Mucosa of stomach (tissue), 1 donor: ENCODE measurements around the gene ZNF655.
A peak's percentile ranks its signal among the peaks of the same experiment; 100 is the strongest.

Source experiments
- H3K27me3 ChIP-seq: one replicate; pipeline ENCODE4 v1.7.0; 2013; ENCODE audit warnings: mild to moderate bottlenecking, low read length; ENCODE audit not compliant: control insufficient read depth, insufficient read depth
- H3K36me3 ChIP-seq: one replicate; pipeline ENCODE4 v1.7.0; 2013; ENCODE audit warnings: low read length; ENCODE audit not compliant: control insufficient read depth, insufficient read depth
- H3K4me1 ChIP-seq: one replicate; pipeline ENCODE4 v1.7.0; 2013; ENCODE audit warnings: mild to moderate bottlenecking, low read length; ENCODE audit not compliant: control insufficient read depth, insufficient read depth
- H3K4me3 ChIP-seq: one replicate; pipeline ENCODE4 v1.7.0; 2013; ENCODE audit warnings: low read length
- H3K9ac ChIP-seq: one replicate; pipeline ENCODE4 v1.7.0; 2013; ENCODE audit warnings: mild to moderate bottlenecking, low read length, moderate library complexity
- H3K9me3 ChIP-seq: one replicate; pipeline ENCODE4 v1.7.0; 2013; ENCODE audit warnings: mild to moderate bottlenecking, low read length, moderate library complexity; ENCODE audit not compliant: control insufficient read depth
- donor health status: Pancreatic carcinoma.

ZNF655 gene

DNA sequence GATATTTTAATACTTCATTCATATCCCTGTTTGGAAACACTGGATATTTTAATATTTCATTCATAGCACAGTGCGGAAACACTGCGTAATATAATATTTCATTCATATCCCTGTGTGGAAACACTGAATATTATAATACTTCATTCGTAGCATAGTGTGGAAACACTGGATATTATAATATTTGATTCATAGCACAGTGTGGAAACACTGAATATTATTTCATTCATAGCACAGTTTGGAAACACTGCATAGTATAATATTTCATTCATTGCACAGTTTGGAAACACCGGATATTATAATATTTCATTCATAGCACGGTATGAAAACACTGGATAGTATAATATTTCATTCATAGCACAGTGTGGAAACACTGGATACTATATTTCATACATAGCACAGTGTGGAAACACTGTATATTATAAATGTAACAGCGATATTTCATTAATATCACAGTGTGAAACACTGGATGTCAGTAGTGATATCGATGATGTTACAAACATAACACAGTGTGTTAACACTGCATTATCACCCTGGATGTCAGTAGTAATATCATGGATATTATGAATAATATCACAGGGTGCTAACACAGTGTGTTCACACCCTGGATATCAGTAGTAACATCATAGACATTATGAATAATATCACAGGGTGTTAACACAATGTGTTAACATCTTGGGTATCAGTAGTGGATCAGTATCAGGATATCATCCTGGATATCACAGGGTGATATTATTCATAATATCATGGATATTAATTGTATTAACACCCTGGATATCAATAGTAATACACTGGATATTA is 36.7 kb downstream of the ZNF655 start:
- H3K36me3 ChIP-seq = no peaks in the 10 kb centered on the region
- H3K4me1 ChIP-seq = no peaks in the 10 kb centered on the region
- H3K27me3 ChIP-seq = peaks cover 10% of the 10 kb centered on the region
- H3K9ac ChIP-seq = no peak overlapping the region
- no peak overlapping the region for H3K4me3 ChIP-seq
- no peaks in the 10 kb centered on the region for H3K9me3 ChIP-seq

DNA sequence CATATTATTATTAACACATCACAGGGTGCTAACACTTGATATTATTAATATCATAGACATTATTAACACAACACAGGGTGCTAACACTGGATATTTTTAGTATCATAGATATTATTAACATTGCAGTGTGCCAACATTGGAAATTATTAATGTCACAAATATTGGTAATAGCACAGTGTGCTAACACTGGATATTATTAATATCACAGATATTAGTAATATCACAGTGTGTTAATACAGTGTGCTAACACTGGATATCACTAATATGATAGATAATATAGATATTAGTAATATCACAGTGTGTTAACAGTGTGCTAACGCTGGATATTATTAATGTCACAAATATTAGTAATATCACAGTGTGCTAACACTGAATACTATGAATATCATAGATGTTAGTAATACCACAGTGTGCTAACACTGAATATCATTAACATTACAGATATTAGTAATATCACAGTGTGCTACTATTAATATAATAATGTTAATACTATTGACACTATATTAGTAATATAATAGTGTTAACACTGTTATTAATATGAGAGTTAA is 38.0 kb downstream of the ZNF655 start:
- no peaks in the 10 kb centered on the region for H3K9me3 ChIP-seq
- peaks cover 10% of the 10 kb centered on the region for H3K27me3 ChIP-seq
- H3K4me3 ChIP-seq = no peak overlapping the region
- H3K4me1 ChIP-seq = no peaks in the 10 kb centered on the region
- H3K9ac ChIP-seq = no peak overlapping the region
- no peaks in the 10 kb centered on the region for H3K36me3 ChIP-seq

DNA sequence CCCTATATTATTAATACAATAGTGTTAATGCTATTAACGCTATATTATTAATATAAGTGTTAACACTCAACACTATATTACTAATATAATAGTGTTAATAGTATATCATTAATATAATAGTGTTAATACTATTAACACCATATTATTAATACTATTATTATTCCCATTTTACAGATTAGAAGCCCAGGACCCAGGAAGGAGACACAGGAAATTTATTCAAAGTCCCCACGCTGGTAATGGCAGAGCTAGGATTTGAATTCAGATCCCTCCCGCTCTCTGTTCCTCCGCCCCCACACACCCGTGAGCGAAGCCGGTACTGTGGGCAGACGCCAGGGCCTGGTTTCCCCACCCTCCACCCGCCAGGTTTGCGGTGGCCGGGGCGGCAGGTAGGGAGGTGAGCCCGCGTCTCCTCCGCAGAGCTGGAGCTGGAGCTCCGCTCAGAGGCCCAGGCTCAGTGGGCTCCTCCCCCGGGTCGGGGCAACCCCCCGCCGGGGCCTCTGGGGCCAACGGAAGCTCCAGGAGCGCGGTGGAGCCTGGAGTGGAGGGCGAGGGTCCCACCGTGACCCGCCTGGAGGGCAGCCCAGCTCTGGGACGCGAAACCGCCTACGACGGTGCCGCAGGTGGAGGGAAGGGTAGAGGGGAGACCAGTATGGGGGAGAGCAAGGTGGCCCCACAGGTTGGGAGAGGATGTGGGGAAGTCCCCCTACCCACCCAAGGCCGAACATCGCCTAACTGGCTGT is 39.5 kb downstream of the ZNF655 start, which contains the start of gene TMEM225B:
TSS of gene TMEM225B (plus strand) at position 506 of the 740 bp plus-strand sequence. CDS start 6,122 bp downstream, outside the sequence.
- Histone ChIP-seq H3K9ac (no peak within 1 kb of the TSS), H3K4me3 (no peak within 1 kb of the TSS), H3K4me1 (no peaks in the 10 kb centered on the region), H3K9me3 (no peaks in the 10 kb centered on the region), H3K27me3 (peaks cover 10% of the 10 kb centered on the region), H3K36me3 (no peaks in the 10 kb centered on the region)

DNA sequence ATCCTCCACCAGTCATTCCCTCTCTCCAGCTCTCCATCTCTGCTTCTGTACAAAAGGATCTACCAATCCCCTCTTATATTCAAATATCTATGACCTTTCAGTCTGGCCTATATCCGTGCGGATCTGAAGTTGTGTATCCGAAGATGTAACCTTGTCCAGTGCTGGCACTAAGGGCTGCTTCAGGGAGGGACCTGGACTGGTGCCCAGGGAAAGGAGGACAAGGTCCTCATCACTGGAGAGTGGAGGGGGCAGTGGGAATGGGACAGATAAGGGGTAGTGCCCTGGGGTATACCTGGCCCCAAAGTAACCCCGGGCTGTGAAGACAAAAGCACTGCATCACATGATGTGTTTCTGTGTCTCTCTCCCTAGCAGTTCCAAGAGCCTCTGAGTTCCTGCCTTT is 41.4 kb downstream of the ZNF655 start:
- no peaks in the 10 kb centered on the region for H3K4me1 ChIP-seq

DNA sequence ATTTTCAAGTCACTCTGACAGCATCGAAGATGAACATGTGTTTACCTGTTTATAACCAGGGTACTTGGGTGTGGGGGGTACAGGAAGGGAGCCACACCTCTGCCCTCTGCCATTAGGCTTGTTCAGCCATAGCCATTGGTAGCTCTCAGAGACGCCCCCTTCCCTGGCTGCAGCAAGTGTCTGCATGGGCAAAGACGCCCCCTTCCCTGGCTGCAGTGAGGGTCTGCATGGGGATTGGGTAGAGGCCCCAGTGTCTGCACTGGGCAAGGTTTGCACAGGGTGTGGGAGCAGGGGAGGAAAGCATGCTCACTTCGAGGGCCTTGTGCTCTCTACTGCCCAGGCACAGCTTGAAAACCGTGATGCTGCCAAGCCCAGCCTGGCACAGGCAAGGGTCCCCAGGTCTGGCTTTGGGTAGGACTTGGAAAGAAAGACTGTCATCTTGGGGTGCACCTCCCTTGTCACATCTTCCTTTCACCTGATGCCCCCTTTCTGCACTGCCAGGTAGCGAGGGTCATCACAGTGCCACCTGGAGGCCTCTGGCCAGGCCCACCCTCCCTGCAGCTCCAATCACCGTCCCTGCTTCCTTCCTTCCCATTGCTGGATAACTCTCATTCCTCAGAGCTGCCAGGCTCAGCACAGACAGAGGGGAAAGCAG is 43.3 kb downstream of the ZNF655 start:
- H3K9ac ChIP-seq = no peak overlapping the region
- H3K4me3 ChIP-seq = no peak overlapping the region
- H3K36me3 ChIP-seq = no peaks in the 10 kb centered on the region
- H3K27me3 ChIP-seq = peaks cover 10% of the 10 kb centered on the region
- no peaks in the 10 kb centered on the region for H3K9me3 ChIP-seq
- H3K4me1 ChIP-seq = no peaks in the 10 kb centered on the region

More for the DNA sequence above, 41.4 kb downstream of the ZNF655 start:
- no peak overlapping the region for H3K9ac ChIP-seq
- H3K4me3 ChIP-seq = no peak overlapping the region
- H3K27me3 ChIP-seq = peaks cover 10% of the 10 kb centered on the region
- no peaks in the 10 kb centered on the region for H3K9me3 ChIP-seq
- no peaks in the 10 kb centered on the region for H3K36me3 ChIP-seq

DNA sequence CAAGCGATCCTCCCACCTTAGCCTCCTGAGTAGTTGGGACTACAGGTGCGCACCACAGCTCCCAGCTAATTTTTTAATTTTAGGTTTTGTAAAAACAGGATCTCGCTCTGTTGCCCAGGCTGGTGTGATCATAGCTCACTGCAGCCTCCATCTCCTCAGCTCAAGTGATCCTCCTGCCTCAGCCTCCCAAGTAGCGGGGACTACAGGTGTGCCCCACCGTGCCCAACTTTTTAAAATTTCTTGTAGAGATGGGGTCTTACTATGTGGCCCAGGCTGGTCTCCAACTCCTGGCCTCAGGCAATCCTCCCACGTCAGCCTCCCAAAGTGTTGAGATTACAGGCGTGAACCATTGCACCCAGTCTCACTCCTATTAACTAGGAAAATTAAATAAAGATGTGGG is 47.1 kb downstream of the ZNF655 start:
- no peaks in the 10 kb centered on the region for H3K4me1 ChIP-seq
- no peaks in the 10 kb centered on the region for H3K36me3 ChIP-seq
- no peak overlapping the region for H3K4me3 ChIP-seq
- no peak overlapping the region for H3K9ac ChIP-seq
- no peaks in the 10 kb centered on the region for H3K9me3 ChIP-seq
- H3K27me3 ChIP-seq = peaks cover 2% of the 10 kb centered on the region

DNA sequence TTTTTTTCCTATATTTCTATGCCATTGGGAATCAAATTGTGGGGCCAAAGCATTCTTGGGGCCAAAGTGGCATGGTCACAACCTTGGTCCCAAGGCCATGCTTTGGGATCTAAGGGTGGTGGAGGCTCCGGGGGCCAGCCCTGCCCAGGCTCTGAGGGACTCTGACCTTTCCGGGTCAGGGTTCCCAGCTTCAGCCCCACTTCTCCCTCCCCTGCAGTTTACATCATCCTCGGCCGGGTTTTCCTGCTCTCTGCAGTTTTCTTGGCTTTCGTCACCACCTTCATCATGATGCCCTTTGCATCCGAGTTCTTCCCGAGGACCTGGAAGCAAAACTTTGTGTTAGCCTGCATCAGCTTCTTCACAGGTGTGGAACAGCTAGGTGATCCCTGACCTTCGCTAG is 48.1 kb downstream of the ZNF655 start:
- no peaks in the 10 kb centered on the region for H3K4me1 ChIP-seq
- no peaks in the 10 kb centered on the region for H3K9me3 ChIP-seq

DNA sequence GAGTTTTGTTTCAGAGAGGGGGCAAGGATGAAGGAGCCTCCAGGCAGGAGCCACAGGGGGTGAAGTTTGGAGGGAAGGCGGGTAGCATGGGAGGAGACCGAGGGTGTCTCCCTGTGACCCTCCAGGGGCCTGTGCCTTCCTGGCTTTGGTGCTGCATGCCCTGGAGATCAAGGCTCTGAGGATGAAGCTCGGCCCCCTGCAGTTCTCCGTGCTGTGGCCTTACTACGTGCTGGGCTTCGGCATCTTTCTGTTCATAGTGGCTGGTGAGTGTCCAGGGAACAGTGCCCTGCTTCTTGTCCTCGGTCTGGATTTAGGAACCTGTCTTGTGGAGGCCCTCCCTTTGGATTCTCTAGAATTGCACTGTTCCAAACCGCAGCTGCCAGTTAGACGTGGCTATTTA is 49.1 kb downstream of the ZNF655 start:
- Histone ChIP-seq H3K4me1 (no peaks in the 10 kb centered on the region), H3K9ac (no peak overlapping the region), H3K36me3 (no peaks in the 10 kb centered on the region), H3K4me3 (no peak overlapping the region), H3K9me3 (no peaks in the 10 kb centered on the region), H3K27me3 (peaks cover 6% of the 10 kb centered on the region)

More for the DNA sequence above, 48.1 kb downstream of the ZNF655 start:
- Histone ChIP-seq H3K36me3 (no peaks in the 10 kb centered on the region), H3K4me3 (no peak overlapping the region), H3K27me3 (peaks cover 6% of the 10 kb centered on the region), H3K9ac (no peak overlapping the region)

DNA sequence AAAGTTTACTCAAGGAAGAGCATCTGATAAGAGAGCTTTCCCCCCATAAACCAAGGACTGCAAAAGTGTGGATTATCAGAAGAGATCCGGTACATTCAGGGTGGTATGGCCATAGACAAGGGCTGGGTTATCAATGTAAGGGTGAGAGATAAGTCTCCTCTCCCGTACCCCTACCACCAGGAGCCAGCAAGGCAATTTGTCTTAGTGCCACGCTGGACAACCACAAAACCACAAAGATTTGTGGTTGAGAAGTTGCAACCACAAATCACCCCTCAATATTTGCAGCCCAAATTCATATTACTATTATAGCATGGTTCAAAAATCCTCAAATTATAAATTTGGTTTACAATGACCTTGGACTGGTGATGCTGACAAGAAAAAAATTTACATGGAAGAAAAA is 56.1 kb downstream of the ZNF655 start:
- Histone ChIP-seq H3K4me3 (no peak overlapping the region), H3K9me3 (no peaks in the 10 kb centered on the region), H3K4me1 (peaks cover 8% of the 10 kb centered on the region), H3K36me3 (no peaks in the 10 kb centered on the region), H3K9ac (no peak overlapping the region), H3K27me3 (peaks cover 6% of the 10 kb centered on the region)

DNA sequence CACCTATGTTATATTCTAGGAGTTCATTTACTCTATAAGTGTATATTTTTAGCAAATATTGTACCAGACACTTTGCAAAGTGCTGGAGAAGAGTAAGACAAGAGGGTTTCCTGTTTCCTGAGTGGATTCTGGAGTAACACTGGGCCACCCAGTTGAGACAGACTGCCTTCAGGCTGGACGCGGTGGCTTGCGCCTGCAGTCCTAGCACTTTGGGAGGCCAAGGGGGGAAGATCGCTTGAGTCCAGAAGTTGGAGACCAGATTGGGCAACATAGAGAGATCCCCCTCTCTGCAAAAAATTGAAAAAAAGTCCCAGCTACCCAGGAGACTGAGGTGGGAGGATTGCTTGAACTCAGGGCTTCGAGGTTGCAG is 57.5 kb downstream of the ZNF655 start:
- H3K4me1 ChIP-seq = peaks cover 8% of the 10 kb centered on the region
- no peak overlapping the region for H3K4me3 ChIP-seq
- no peaks in the 10 kb centered on the region for H3K9me3 ChIP-seq
- peaks cover 8% of the 10 kb centered on the region for H3K36me3 ChIP-seq
- H3K27me3 ChIP-seq = no peaks in the 10 kb centered on the region
- H3K9ac ChIP-seq = peak overlapping the region; percentile 94

DNA sequence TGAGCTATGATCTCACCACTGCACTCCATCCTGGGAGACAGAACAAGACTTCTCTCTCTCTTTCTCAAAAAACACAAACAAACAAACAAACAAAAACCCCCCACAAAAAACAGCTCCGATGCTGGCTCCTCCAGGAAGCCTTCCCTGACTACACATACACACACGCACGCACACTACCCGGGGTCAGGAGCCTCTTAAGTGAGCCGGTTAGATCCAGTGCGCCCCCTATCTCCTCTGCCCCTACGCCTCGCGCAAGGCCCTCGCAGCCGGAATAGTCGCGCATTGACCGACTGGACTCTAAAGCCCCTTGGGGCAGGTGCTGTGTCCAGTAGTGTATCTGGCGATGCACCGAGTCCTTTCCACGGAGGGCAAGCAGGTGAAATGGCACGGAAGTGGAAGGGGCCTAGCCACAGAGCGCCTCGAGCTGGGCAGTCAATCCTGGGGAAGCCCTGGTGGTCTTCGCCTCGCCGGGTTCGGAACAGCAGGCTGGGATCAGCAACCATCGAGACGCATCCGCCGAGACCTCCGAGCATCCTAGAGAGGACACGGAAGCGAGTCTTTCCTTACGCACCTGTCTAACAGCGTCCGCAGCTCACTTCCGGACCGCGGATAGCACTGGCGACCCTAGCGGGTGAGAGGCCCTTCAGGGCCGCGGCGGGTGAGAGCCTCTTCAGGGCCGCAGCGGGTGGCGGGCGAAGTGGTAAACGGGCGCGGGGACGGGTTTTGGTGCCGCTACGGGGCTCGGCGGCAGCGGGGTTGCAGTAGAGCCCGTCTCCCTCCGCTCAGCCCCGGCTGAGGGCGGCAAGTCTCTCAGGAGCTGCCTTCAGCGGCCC is 58.1 kb downstream of the ZNF655 start, which contains the start of gene ZSCAN25:
TSS of gene ZSCAN25 (plus strand) at position 588 of the 833 bp plus-strand sequence. CDS start 2,661 bp downstream, outside the sequence.
- Histone ChIP-seq H3K9ac (peak within 1 kb of the TSS; percentile 94), H3K36me3 (peaks cover 11% of the 10 kb centered on the region), H3K27me3 (no peaks in the 10 kb centered on the region), H3K9me3 (no peaks in the 10 kb centered on the region), H3K4me1 (peaks cover 8% of the 10 kb centered on the region), H3K4me3 (peak within 1 kb of the TSS; percentile 90)
